Measurements from ENCODE around the gene GPX5. TPM values are rescaled to one million over a fixed set of nuclear protein-coding genes. Genes with fewer than 3 reads are reported as not detected.

Gene GPX5
- polyA plus RNA-seq, 1 donor from 2014 or later, result not detected

- H3K4me2 ChIP-seq (ENCODE audit: low read length), result no peak overlapping the region
- H3K27ac ChIP-seq (ENCODE audit: low read length), result no peak overlapping the region
- TF ChIP-seq, protein P1, sequence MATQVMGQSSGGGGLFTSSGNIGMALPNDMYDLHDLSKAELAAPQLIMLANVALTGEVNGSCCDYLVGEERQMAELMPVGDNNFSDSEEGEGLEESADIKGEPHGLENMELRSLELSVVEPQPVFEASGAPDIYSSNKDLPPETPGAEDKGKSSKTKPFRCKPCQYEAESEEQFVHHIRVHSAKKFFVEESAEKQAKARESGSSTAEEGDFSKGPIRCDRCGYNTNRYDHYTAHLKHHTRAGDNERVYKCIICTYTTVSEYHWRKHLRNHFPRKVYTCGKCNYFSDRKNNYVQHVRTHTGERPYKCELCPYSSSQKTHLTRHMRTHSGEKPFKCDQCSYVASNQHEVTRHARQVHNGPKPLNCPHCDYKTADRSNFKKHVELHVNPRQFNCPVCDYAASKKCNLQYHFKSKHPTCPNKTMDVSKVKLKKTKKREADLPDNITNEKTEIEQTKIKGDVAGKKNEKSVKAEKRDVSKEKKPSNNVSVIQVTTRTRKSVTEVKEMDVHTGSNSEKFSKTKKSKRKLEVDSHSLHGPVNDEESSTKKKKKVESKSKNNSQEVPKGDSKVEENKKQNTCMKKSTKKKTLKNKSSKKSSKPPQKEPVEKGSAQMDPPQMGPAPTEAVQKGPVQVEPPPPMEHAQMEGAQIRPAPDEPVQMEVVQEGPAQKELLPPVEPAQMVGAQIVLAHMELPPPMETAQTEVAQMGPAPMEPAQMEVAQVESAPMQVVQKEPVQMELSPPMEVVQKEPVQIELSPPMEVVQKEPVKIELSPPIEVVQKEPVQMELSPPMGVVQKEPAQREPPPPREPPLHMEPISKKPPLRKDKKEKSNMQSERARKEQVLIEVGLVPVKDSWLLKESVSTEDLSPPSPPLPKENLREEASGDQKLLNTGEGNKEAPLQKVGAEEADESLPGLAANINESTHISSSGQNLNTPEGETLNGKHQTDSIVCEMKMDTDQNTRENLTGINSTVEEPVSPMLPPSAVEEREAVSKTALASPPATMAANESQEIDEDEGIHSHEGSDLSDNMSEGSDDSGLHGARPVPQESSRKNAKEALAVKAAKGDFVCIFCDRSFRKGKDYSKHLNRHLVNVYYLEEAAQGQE (IDR thresholded peaks at IDR 0.05; ENCODE audit: borderline replicate concordance), result no peak
- TF ChIP-seq SMC3 (conservative IDR thresholded peaks at IDR 0.05; ENCODE audit: poor library complexity) (no peak), RAD21 (conservative IDR thresholded peaks at IDR 0.05) (no peak), TAF1 (IDR thresholded peaks at IDR 0.05; ENCODE audit: low read depth) (no peak), EZH2 (IDR thresholded peaks at IDR 0.05; ENCODE audit: borderline replicate concordance, insufficient read depth, low read length, poor library complexity, severe bottlenecking) (no peak), MXI1 (conservative IDR thresholded peaks at IDR 0.05; ENCODE audit: poor library complexity, severe bottlenecking) (no peak), POLR2AphosphoS5 (IDR thresholded peaks at IDR 0.05) (no peak), EP300 (conservative IDR thresholded peaks at IDR 0.05; ENCODE audit: poor library complexity, severe bottlenecking) (no peak)
- TF ChIP-seq, protein P2, sequence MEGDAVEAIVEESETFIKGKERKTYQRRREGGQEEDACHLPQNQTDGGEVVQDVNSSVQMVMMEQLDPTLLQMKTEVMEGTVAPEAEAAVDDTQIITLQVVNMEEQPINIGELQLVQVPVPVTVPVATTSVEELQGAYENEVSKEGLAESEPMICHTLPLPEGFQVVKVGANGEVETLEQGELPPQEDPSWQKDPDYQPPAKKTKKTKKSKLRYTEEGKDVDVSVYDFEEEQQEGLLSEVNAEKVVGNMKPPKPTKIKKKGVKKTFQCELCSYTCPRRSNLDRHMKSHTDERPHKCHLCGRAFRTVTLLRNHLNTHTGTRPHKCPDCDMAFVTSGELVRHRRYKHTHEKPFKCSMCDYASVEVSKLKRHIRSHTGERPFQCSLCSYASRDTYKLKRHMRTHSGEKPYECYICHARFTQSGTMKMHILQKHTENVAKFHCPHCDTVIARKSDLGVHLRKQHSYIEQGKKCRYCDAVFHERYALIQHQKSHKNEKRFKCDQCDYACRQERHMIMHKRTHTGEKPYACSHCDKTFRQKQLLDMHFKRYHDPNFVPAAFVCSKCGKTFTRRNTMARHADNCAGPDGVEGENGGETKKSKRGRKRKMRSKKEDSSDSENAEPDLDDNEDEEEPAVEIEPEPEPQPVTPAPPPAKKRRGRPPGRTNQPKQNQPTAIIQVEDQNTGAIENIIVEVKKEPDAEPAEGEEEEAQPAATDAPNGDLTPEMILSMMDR (IDR thresholded peaks at IDR 0.05; ENCODE audit: poor library complexity, severe bottlenecking), result no peak
- no peaks in the 10 kb centered on the region for H3F3A ChIP-seq (ENCODE audit: insufficient read depth, low read length, poor library complexity, severe bottlenecking)
- H3K9ac ChIP-seq (ENCODE audit: low read length), result no peak overlapping the region
- H3K79me2 ChIP-seq (replicated peaks; ENCODE audit: insufficient read depth, low read length), result no peaks in the 10 kb centered on the region
- H3K9me2 ChIP-seq (ENCODE audit: insufficient read depth, low read length), result no peaks in the 10 kb centered on the region
- no peaks in the 10 kb centered on the region for H3K9me3 ChIP-seq (ENCODE audit: low read length)
- H3K36me3 ChIP-seq (ENCODE audit: insufficient read depth, low read length), result no peaks in the 10 kb centered on the region
- H2AFZ ChIP-seq (ENCODE audit: low read depth, low read length), result no peak overlapping the region
- peaks cover 16% of the 10 kb centered on the region for H3K27me3 ChIP-seq (ENCODE audit: insufficient read depth, low read depth, low read length)
- no peaks in the 10 kb centered on the region for H4K20me1 ChIP-seq (ENCODE audit: insufficient read depth)
- no peak overlapping the region for H3K4me3 ChIP-seq (ENCODE audit: low read length)
Observed at GRCh38 chr6:28489366-28490204, 36.1 kb upstream of the GPX5 start.

DNA sequence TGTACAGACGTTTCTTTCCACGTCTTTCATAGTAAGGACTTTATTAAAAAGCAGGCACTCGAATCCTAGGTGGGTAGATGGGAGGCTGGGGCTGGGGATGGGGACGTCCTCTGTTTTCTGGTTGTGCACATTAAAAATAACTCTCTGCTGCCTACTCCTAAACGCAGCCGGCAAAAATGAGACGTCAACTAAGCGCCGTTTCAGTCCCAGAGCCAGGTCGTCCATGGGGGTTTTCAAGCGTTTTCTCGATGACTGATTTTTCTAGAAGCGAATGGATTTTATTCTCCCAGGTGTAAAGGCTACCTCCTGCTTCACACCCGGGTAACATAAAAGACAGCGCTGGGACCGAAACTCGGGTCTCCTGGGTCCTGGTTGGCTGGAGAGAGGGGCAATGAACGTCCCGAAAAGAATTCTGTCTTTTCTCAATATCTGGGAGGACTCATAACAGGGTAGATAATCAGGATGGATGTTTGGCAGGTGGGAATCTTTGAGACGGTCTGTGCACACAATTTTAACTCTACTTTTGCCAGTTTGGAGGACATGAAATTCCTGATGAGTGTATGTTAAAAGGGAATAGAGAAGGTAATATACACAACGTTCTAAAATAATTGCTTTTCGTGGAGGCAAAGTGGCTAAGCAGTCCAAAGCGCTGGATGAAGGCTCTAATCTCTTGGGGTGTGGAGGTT lies 35.3 kb upstream of the GPX5 start:
- Histone ChIP-seq H3K9ac (ENCODE audit: low read length) (no peak overlapping the region), H3F3A (ENCODE audit: insufficient read depth, low read length, poor library complexity, severe bottlenecking) (no peaks in the 10 kb centered on the region), H3K4me3 (ENCODE audit: low read length) (no peak overlapping the region), H3K27me3 (ENCODE audit: insufficient read depth, low read depth, low read length) (peaks cover 16% of the 10 kb centered on the region), H3K36me3 (ENCODE audit: insufficient read depth, low read length) (no peaks in the 10 kb centered on the region), H3K9me3 (ENCODE audit: low read length) (no peaks in the 10 kb centered on the region), H4K20me1 (ENCODE audit: insufficient read depth) (no peaks in the 10 kb centered on the region), H3K27ac (ENCODE audit: low read length) (no peak overlapping the region), H3K79me2 (replicated peaks; ENCODE audit: insufficient read depth, low read length) (no peaks in the 10 kb centered on the region), H2AFZ (ENCODE audit: low read depth, low read length) (no peak overlapping the region), H3K4me2 (ENCODE audit: low read length) (no peak overlapping the region), H3K9me2 (ENCODE audit: insufficient read depth, low read length) (no peaks in the 10 kb centered on the region)
- TF ChIP-seq RAD21 (conservative IDR thresholded peaks at IDR 0.05), result no peak
- TF ChIP-seq SMC3 (conservative IDR thresholded peaks at IDR 0.05; ENCODE audit: poor library complexity), result no peak
- no peak for TF ChIP-seq TAF1 (IDR thresholded peaks at IDR 0.05; ENCODE audit: low read depth)
- TF ChIP-seq, protein P2 (IDR thresholded peaks at IDR 0.05; ENCODE audit: poor library complexity, severe bottlenecking), result no peak
- TF ChIP-seq, protein P1 (IDR thresholded peaks at IDR 0.05; ENCODE audit: borderline replicate concordance), result no peak
- no peak for TF ChIP-seq MXI1 (conservative IDR thresholded peaks at IDR 0.05; ENCODE audit: poor library complexity, severe bottlenecking)
- TF ChIP-seq EZH2 (IDR thresholded peaks at IDR 0.05; ENCODE audit: borderline replicate concordance, insufficient read depth, low read length, poor library complexity, severe bottlenecking), result no peak
- TF ChIP-seq POLR2AphosphoS5 (IDR thresholded peaks at IDR 0.05), result no peak
- TF ChIP-seq EP300 (conservative IDR thresholded peaks at IDR 0.05; ENCODE audit: poor library complexity, severe bottlenecking), result no peak

All from neural cell (in vitro differentiated cells).